ENCODE data around the gene SMARCA5. TPM values are rescaled to one million over a fixed set of nuclear protein-coding genes. Genes with fewer than 3 reads are reported as not detected.

Gene SMARCA5
- total RNA-seq, 1 donor from 2014 or later, result 50.2 TPM

Other genes with a start within 250 kb of the SMARCA5 start
- 0.34 and 0.39 TPM in 2 replicates for gene GAB1, start 176.8 kb upstream of the SMARCA5 start, total RNA-seq
- gene FREM3, start 187.0 kb downstream of the SMARCA5 start, total RNA-seq, result 0.05 TPM in 1 of 2 replicates, not detected in the other